Pancreas (tissue), 10 donors: ENCODE measurements around the gene HIGD2B. TPM values are rescaled to one million over a fixed set of nuclear protein-coding genes. Genes with fewer than 3 reads are reported as not detected.
"Not testable (repeated sequence)": the region's sequence is repeated elsewhere in the genome, so short reads cannot be mapped to it uniquely, and the experiment has no call there.

Experiments used
- ATAC-seq, 4 donors: fragments of 200-7000 bp; cut with Tn5 transposase; one replicate each; pipeline versions ENCODE4 v1.8.0 to v1.9.1; 2020; ENCODE audit warnings: mild to moderate bottlenecking in 4 of 4, moderate library complexity in 4 of 4
- DNase-seq, 6 donors: peaks; one replicate each; pipeline ENCODE4 v3.0.0-alpha.2; 2020
- FAIRE-seq: peaks from 2 replicates; lab custom pipeline; 2012; peaks lifted over from hg19 to GRCh38; lab: Jason Lieb, UNC
- H3K27ac ChIP-seq, 4 donors: fragments of 200-600 bp; sonication (generic); 1 replicate in 3 of 4; 2 replicates in 1 of 4; pipeline versions ENCODE4 v1.5.0 to v1.8.0; 2020
- H3K27me3 ChIP-seq, 4 donors: fragments of 200-600 bp; one replicate each; pipeline ENCODE4 v1.8.0; 2021
- H3K36me3 ChIP-seq, 3 donors: fragments of 200-600 bp; sonication (generic) in 1 of 3; one replicate each; pipeline versions ENCODE4 v1.5.0 to v1.8.0; 2020 to 2021
- H3K4me1 ChIP-seq, 3 donors: fragments of 200-600 bp; one replicate each; pipeline ENCODE4 v1.8.0; 2021
- H3K4me3 ChIP-seq, 4 donors: fragments of 200-600 bp; sonication (generic) in 2 of 4; one replicate each; pipeline versions ENCODE4 v1.5.0 to v1.8.0; 2020 to 2021
- H3K9me3 ChIP-seq, 4 donors: fragments of 200-600 bp; one replicate each; pipeline ENCODE4 v1.8.0; 2021
- CTCF ChIP-seq, 4 donors: fragments of 200-600 bp; sonication (generic) in 3 of 4; IDR thresholded peaks; one replicate each; pipeline versions ENCODE4 v1.5.0 to v1.8.0; 2021; ENCODE audit warnings: antibody characterized with exemption in 4 of 4
- whole genome bisulfite sequencing, 2 donors: extraction: QIAGEN DNeasy Blood & Tissue Kit; methylation state at CpG; one replicate each; pipeline ENCODE4 v1.1.7; 2013; 5-methylcytosine and 5-hydroxymethylcytosine counted together
- intact Hi-C, 3 donors: fragments of 100-400 bp; cut with DNase I; formaldehyde crosslinking; loops; one replicate each; pipeline versions ENCODE4 v1.11.1 to v1.14.2; 2022
- polyA plus RNA-seq, 2 donors: library from polyadenylated mRNA; stranded (reverse); fragments of 200-250 nt; gene quantifications; one replicate each; pipeline ENCODE4 v1.2.3, GENCODE V29; 2013
- total RNA-seq, 6 donors: library from RNA; stranded (reverse); fragmentation: NEBNext Ultra II Directional in 4 of 6; extraction: Animal tissue kit (Norgen Biotek cat#: 25700) in 4 of 6; gene quantifications; one replicate each; pipeline versions ENCODE4 v1.2.1 to v1.2.4, GENCODE V29; 2021 to 2023
- donor health status: healthy with polysubstance abuse.
- donor health status: DM: no; HTN: no; CAD: no; lungs with moderate emphysema.
- donor health status: DM: no; HTN: no; CAD: no.
- donor health status: control.
- donor health status: control.
- donor health status: Bipolar disorder and iron deficiency.
- donor health status: DM: yes; HTN: yes; CAD: no.
- donor health status: DM: no; HTN: no; CAD: no.
- donor health status: DM: no; HTN: no; CAD: no.
- donor health status: DM: yes; HTN: yes; CAD: no.

Gene HIGD2B
- total and polyA plus RNA-seq, 8 donors, result 0.12 TPM; not detected in 7

- FAIRE-seq (no peak), DNase-seq (no peak), ATAC-seq (no peak)
- no peaks in the 10 kb centered on the region for H3K4me1 ChIP-seq
- no peaks in the 10 kb centered on the region for H3K36me3 ChIP-seq
- WGBS, 2 donors, result 57 to 62% methylated on average over 3 of the region's 3 CpGs
- H3K27ac ChIP-seq, result no peak overlapping the region
- no peak for TF ChIP-seq CTCF (IDR thresholded peaks at IDR 0.05)
- intact Hi-C loops, result no loop called here
- H3K4me3 ChIP-seq, result no peak overlapping the region
- no peaks in the 10 kb centered on the region for H3K9me3 ChIP-seq
- peaks cover 0 to 3% (median 0%) of the 10 kb centered on the region in 4 donors for H3K27me3 ChIP-seq
Observed at GRCh38 chr15:72680931-72681330, 5.1 kb downstream of the HIGD2B start.

- Histone ChIP-seq H3K9me3 (no peaks in the 10 kb centered on the region), H3K4me1 (no peaks in the 10 kb centered on the region), H3K27me3 (peaks cover 0 to 3% (median 0%) of the 10 kb centered on the region in 4 donors), H3K36me3 (no peaks in the 10 kb centered on the region), H3K27ac (no peak overlapping the region), H3K4me3 (no peak overlapping the region)
- FAIRE-seq (no peak), DNase-seq (no peak), ATAC-seq (no peak)
- no peak for TF ChIP-seq CTCF (IDR thresholded peaks at IDR 0.05)
- intact Hi-C loops, result no loop called here
- 75 to 84% methylated on average over 4 of the region's 4 CpGs for WGBS, 2 donors
Observed at GRCh38 chr15:72676838-72677237, 9.1 kb downstream of the HIGD2B start.

GRCh38 chr15:72671525-72671924 lies 14.5 kb downstream of the HIGD2B start:
- WGBS, 2 donors, result 30 to 31% methylated on average over 3 of the region's 3 CpGs
- intact Hi-C loops, result no loop called here
- H3K4me3 ChIP-seq, result no peak overlapping the region

DNA sequence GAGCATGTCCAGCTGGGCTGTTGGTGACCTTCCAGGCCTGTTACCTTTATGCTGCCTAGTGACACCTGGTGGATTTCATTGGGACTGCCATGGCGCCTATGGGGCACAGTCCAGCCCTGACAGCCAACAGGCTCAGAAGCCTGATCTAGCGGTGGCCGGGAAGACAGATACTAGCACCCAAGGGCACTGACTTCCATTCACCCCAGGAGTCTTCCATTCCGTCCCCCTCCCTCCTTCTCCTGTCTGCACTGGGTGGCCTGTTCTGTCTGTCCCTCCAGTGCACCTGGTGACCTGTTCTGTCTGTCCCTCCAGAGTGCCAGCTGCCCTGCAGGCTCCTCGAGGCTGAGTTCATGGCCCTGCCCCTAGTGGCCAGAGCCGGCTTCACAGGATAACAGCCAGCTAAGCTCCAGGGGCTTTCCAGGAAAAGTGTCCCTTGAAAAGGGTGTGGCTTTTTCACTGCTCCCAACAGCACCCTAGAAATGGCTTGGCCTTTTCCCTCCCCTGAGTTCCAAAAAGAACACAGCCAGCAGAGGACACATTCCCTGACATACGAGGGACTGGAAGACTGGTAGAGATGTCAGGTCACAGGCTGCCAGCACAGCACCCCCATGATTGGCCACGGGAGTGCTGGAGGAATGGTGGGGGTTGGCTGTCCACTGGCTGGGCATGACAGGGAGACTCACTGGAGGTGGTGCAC lies 15.2 kb downstream of the HIGD2B start:
- H3K9me3 ChIP-seq, H3K27me3 ChIP-seq, intact Hi-C loops, H3K36me3 ChIP-seq, FAIRE-seq, H3K4me1 ChIP-seq: not testable (repeated sequence)
- DNase-seq (peak; percentile 81 to 93 (median 88)), ATAC-seq (peak; percentile 99 to 100 (median 99))
- TF ChIP-seq CTCF (IDR thresholded peaks at IDR 0.05), result peak; percentile 1 to 66 (median 66)
- Histone ChIP-seq H3K27ac (peak overlapping the region in 2 of 4 donors; percentile 69), H3K4me3 (peak overlapping the region in 2 of 4 donors; percentile 25 to 26)
- 1 to 6% methylated on average over 8 of the region's 8 CpGs for WGBS, 2 donors

More at GRCh38 chr15:72671525-72671924, 14.5 kb downstream of the HIGD2B start:
- Histone ChIP-seq H3K36me3 (no peaks in the 10 kb centered on the region), H3K27me3 (no peaks in the 10 kb centered on the region), H3K9me3 (no peaks in the 10 kb centered on the region), H3K27ac (no peak overlapping the region), H3K4me1 (no peaks in the 10 kb centered on the region)
- DNase-seq (no peak), ATAC-seq (no peak), FAIRE-seq (no peak)
- TF ChIP-seq CTCF (IDR thresholded peaks at IDR 0.05), result no peak

DNA sequence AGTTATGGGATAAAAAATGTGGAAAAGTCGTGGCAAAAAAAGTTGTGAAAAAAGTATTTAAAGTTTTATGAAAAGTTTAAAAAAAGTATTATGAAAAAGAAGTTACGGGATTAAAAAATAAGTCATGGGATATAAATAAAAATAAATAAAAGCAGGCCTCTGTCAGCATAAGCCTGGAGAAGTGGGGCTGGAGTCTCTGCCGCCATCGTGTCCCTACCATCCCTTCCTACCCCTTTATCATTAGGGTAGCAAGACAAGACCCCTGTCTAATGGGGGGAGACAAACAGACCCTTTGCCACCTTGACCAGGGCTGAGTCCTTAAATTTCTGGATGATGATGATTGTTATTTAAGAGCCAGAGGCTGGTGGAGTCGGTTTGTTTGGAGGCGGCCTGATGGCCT lies 16.2 kb downstream of the HIGD2B start:
- ATAC-seq, intact Hi-C loops, H3K27ac ChIP-seq, H3K4me3 ChIP-seq, DNase-seq, H3K36me3 ChIP-seq, H3K27me3 ChIP-seq, H3K4me1 ChIP-seq, H3K9me3 ChIP-seq, FAIRE-seq: not testable (repeated sequence)
- WGBS, 2 donors, result 87 to 95% methylated on average over 3 to 5 of the region's 6 CpGs

GRCh38 chr15:72665706-72666105 lies 20.3 kb downstream of the HIGD2B start:
- 40 to 53% methylated on average over 3 to 5 of the region's 11 CpGs for WGBS, 2 donors
- intact Hi-C loops, H3K36me3 ChIP-seq, H3K9me3 ChIP-seq, DNase-seq, FAIRE-seq, H3K4me3 ChIP-seq, ATAC-seq, H3K4me1 ChIP-seq, H3K27me3 ChIP-seq, H3K27ac ChIP-seq: not testable (repeated sequence)

GRCh38 chr15:72663931-72664330 lies 22.1 kb downstream of the HIGD2B start:
- WGBS, 2 donors, result no CpG with 5 or more reads among the region's 8 CpGs
- FAIRE-seq, intact Hi-C loops, ATAC-seq, H3K4me3 ChIP-seq, H3K36me3 ChIP-seq, DNase-seq, H3K4me1 ChIP-seq, H3K9me3 ChIP-seq, H3K27me3 ChIP-seq, H3K27ac ChIP-seq: not testable (repeated sequence)

GRCh38 chr15:72661081-72661480 lies 24.9 kb downstream of the HIGD2B start:
- H3K27me3 ChIP-seq, H3K4me3 ChIP-seq, intact Hi-C loops, H3K36me3 ChIP-seq, ATAC-seq, H3K4me1 ChIP-seq, H3K9me3 ChIP-seq, FAIRE-seq, H3K27ac ChIP-seq: not testable (repeated sequence)
- DNase-seq, result peak in 1 of 6 donors; percentile 35
- 64 to 69% methylated on average over 8 of the region's 10 CpGs for WGBS, 2 donors
